ENCODE results near the gene BCOR.

Gene BCOR

GRCh38 chrX:40131654-40132337 is 34.0 kb upstream of the BCOR start:
- Histone ChIP-seq H4K8ac (ENCODE audit: low read length) (no peak overlapping the region), H2BK120ac (ENCODE audit: low read depth, low read length) (no peak overlapping the region), H3K79me1 (replicated peaks; ENCODE audit: low read length, poor library complexity, severe bottlenecking) (peaks cover 13% of the 10 kb centered on the region), H2BK5ac (ENCODE audit: low read depth, low read length, poor library complexity, severe bottlenecking) (no peak overlapping the region), H2AK5ac (ENCODE audit: low read length, severe bottlenecking) (no peak overlapping the region), H3K27me3 (ENCODE audit: control insufficient read depth in 1 of 2, insufficient read depth in 1 of 2, low read length in 2 of 2) (no peaks in the 10 kb centered on the region), H3K9ac (ENCODE audit: low read length) (peak overlapping the region; percentile 63), H2BK15ac (ENCODE audit: low read depth, poor library complexity, severe bottlenecking) (no peak overlapping the region), H3K4ac (ENCODE audit: low read depth in 1 of 2, low read length in 2 of 2) (no peak overlapping the region), H3K9me3 (ENCODE audit: control insufficient read depth, low read length) (no peaks in the 10 kb centered on the region), H3K27ac (ENCODE audit: low read length, poor library complexity, severe bottlenecking) (no peak overlapping the region), H2AFZ (ENCODE audit: low read depth, low read length) (no peak overlapping the region), H3K14ac (ENCODE audit: low read length in 2 of 2) (no peak overlapping the region), H3K4me2 (ENCODE audit: low read length, poor library complexity, severe bottlenecking) (no peak overlapping the region), H3K4me1 (ENCODE audit: control insufficient read depth, insufficient read depth, low read depth, low read length) (peaks cover 16% of the 10 kb centered on the region), H3K18ac (ENCODE audit: low read depth in 1 of 2, low read length in 2 of 2) (no peak overlapping the region), H4K91ac (ENCODE audit: low read length) (no peak overlapping the region), H3K4me3 (ENCODE audit: insufficient read depth in 1 of 2, low read depth in 1 of 2, low read length in 2 of 2) (no peak overlapping the region), H3K23ac (ENCODE audit: low read length in 2 of 2) (no peak overlapping the region), H3K36me3 (ENCODE audit: control insufficient read depth in 1 of 2, insufficient read depth in 2 of 2, low read depth in 1 of 2, low read length in 2 of 2) (no peaks in the 10 kb centered on the region), H2BK12ac (ENCODE audit: low read length in 2 of 2) (no peak overlapping the region)
- 98% methylated on average over 9 of the region's 10 CpGs for WGBS
- peak; percentile 3 for DNase-seq

DNA sequence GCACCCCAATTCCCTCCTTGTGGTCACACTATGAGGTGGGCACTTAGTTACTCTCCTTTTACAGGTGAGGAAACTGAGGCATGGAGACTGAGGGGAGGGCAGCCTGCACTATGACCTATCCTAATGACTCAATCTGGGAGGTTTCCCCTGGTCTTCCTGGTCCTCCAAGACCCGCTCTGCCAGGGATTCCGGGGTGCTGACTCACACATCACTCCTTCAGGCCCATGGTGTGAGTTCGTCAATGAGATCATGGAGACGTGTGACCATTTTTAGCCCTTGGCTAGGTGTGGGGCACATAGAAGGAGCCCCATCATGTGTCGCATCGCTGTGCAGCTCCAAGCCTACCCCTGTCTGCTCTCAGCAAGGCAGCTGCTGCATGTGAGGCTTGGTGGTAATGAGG is 32.4 kb upstream of the BCOR start:
- H3K36me3 ChIP-seq (ENCODE audit: control insufficient read depth in 1 of 2, insufficient read depth in 2 of 2, low read depth in 1 of 2, low read length in 2 of 2), result no peaks in the 10 kb centered on the region
- H4K8ac ChIP-seq (ENCODE audit: low read length), result no peak overlapping the region
- peaks cover 13% of the 10 kb centered on the region for H3K79me1 ChIP-seq (replicated peaks; ENCODE audit: low read length, poor library complexity, severe bottlenecking)
- H2AFZ ChIP-seq (ENCODE audit: low read depth, low read length), result no peak overlapping the region
- H3K9ac ChIP-seq (ENCODE audit: low read length), result no peak overlapping the region
- no peak overlapping the region for H3K4me3 ChIP-seq (ENCODE audit: insufficient read depth in 1 of 2, low read depth in 1 of 2, low read length in 2 of 2)
- DNase-seq, result peak; percentile 80
- H3K27ac ChIP-seq (ENCODE audit: low read length, poor library complexity, severe bottlenecking), result no peak overlapping the region
- H4K91ac ChIP-seq (ENCODE audit: low read length), result no peak overlapping the region
- peaks cover 16% of the 10 kb centered on the region for H3K4me1 ChIP-seq (ENCODE audit: control insufficient read depth, insufficient read depth, low read depth, low read length)
- no peak overlapping the region for H3K4me2 ChIP-seq (ENCODE audit: low read length, poor library complexity, severe bottlenecking)
- H2AK5ac ChIP-seq (ENCODE audit: low read length, severe bottlenecking), result no peak overlapping the region
- no peaks in the 10 kb centered on the region for H3K9me3 ChIP-seq (ENCODE audit: control insufficient read depth, low read length)
- no peak overlapping the region for H3K4ac ChIP-seq (ENCODE audit: low read depth in 1 of 2, low read length in 2 of 2)
- H3K14ac ChIP-seq (ENCODE audit: low read length in 2 of 2), result no peak overlapping the region
- H2BK12ac ChIP-seq (ENCODE audit: low read length in 2 of 2), result no peak overlapping the region
- no peak overlapping the region for H2BK120ac ChIP-seq (ENCODE audit: low read depth, low read length)
- no peak overlapping the region for H2BK5ac ChIP-seq (ENCODE audit: low read depth, low read length, poor library complexity, severe bottlenecking)
- WGBS, result 38% methylated on average over 6 of the region's 6 CpGs
- H3K27me3 ChIP-seq (ENCODE audit: control insufficient read depth in 1 of 2, insufficient read depth in 1 of 2, low read length in 2 of 2), result no peaks in the 10 kb centered on the region
- H2BK15ac ChIP-seq (ENCODE audit: low read depth, poor library complexity, severe bottlenecking), result no peak overlapping the region
- no peak overlapping the region for H3K23ac ChIP-seq (ENCODE audit: low read length in 2 of 2)
- H3K18ac ChIP-seq (ENCODE audit: low read depth in 1 of 2, low read length in 2 of 2), result peak overlapping the region in 1 of 2 experiments; percentile 21

DNA sequence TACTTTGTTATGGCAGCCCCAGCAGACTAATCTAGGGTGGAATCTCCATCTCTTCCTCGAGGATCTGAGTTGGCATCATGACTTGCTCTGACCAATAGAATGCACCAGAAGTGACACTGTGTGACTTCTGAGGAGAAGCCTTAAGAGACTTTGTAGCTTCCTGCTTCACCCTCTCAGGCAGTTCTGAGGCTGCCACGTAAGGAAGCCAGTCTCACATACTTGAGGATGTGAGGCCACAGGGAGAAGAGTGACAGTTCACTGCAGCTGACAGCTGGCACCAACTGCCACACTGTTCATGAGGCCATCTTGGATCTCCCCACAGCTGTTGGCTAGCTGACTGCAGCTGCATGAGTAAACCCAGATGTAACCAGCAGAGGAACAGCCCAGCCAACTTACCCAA is 29.3 kb upstream of the BCOR start:
- H2AFZ ChIP-seq (ENCODE audit: low read depth, low read length), result no peak overlapping the region
- WGBS, result 92% methylated on average over 2 of the region's 2 CpGs
- peaks cover 11% of the 10 kb centered on the region for H3K79me1 ChIP-seq (replicated peaks; ENCODE audit: low read length, poor library complexity, severe bottlenecking)
- no peak overlapping the region for H3K14ac ChIP-seq (ENCODE audit: low read length in 2 of 2)
- H3K27ac ChIP-seq (ENCODE audit: low read length, poor library complexity, severe bottlenecking), result no peak overlapping the region
- no peak for DNase-seq
- H3K18ac ChIP-seq (ENCODE audit: low read depth in 1 of 2, low read length in 2 of 2), result no peak overlapping the region
- H3K27me3 ChIP-seq (ENCODE audit: control insufficient read depth in 1 of 2, insufficient read depth in 1 of 2, low read length in 2 of 2), result no peaks in the 10 kb centered on the region
- H2BK5ac ChIP-seq (ENCODE audit: low read depth, low read length, poor library complexity, severe bottlenecking), result no peak overlapping the region
- no peak overlapping the region for H3K23ac ChIP-seq (ENCODE audit: low read length in 2 of 2)
- no peak overlapping the region for H4K8ac ChIP-seq (ENCODE audit: low read length)
- H3K4me2 ChIP-seq (ENCODE audit: low read length, poor library complexity, severe bottlenecking), result no peak overlapping the region
- H3K4ac ChIP-seq (ENCODE audit: low read depth in 1 of 2, low read length in 2 of 2), result no peak overlapping the region
- H3K4me1 ChIP-seq (ENCODE audit: control insufficient read depth, insufficient read depth, low read depth, low read length), result peaks cover 12% of the 10 kb centered on the region
- no peak overlapping the region for H2BK120ac ChIP-seq (ENCODE audit: low read depth, low read length)
- no peak overlapping the region for H3K4me3 ChIP-seq (ENCODE audit: insufficient read depth in 1 of 2, low read depth in 1 of 2, low read length in 2 of 2)
- no peak overlapping the region for H2AK5ac ChIP-seq (ENCODE audit: low read length, severe bottlenecking)
- H2BK12ac ChIP-seq (ENCODE audit: low read length in 2 of 2), result no peak overlapping the region
- no peak overlapping the region for H3K9ac ChIP-seq (ENCODE audit: low read length)
- H3K9me3 ChIP-seq (ENCODE audit: control insufficient read depth, low read length), result no peaks in the 10 kb centered on the region
- H3K36me3 ChIP-seq (ENCODE audit: control insufficient read depth in 1 of 2, insufficient read depth in 2 of 2, low read depth in 1 of 2, low read length in 2 of 2), result no peaks in the 10 kb centered on the region
- no peak overlapping the region for H4K91ac ChIP-seq (ENCODE audit: low read length)
- no peak overlapping the region for H2BK15ac ChIP-seq (ENCODE audit: low read depth, poor library complexity, severe bottlenecking)

DNA sequence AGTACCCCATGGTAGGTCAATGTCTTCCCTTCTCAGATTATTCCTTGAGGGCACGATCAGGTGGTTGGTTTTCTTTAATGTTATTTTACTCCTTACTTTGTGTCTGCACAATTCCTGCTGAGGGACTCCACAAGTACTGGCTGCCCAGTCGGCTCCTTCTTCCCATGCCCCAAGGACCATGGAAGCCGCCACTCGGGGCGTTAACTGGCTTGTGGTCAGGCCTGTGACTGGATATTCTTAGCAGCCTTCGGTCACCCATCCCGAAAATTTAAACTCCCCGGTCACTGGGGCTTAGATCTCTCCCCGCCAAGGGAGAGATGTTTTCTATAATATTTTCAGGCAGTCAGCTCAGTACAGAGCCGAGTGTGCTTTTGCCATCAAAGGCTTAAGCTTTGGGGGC is 24.7 kb upstream of the BCOR start:
- H3K27ac ChIP-seq (ENCODE audit: low read length, poor library complexity, severe bottlenecking), result no peak overlapping the region
- no peak overlapping the region for H2BK120ac ChIP-seq (ENCODE audit: low read depth, low read length)
- H3K27me3 ChIP-seq (ENCODE audit: control insufficient read depth in 1 of 2, insufficient read depth in 1 of 2, low read length in 2 of 2), result peaks cover 0 to 22% of the 10 kb centered on the region in 2 experiments
- no peak overlapping the region for H2BK15ac ChIP-seq (ENCODE audit: low read depth, poor library complexity, severe bottlenecking)
- H3K18ac ChIP-seq (ENCODE audit: low read depth in 1 of 2, low read length in 2 of 2), result no peak overlapping the region
- no peak overlapping the region for H3K23ac ChIP-seq (ENCODE audit: low read length in 2 of 2)
- H3K79me1 ChIP-seq (replicated peaks; ENCODE audit: low read length, poor library complexity, severe bottlenecking), result peaks cover 7% of the 10 kb centered on the region
- no peak overlapping the region for H3K4ac ChIP-seq (ENCODE audit: low read depth in 1 of 2, low read length in 2 of 2)
- H3K9ac ChIP-seq (ENCODE audit: low read length), result no peak overlapping the region
- no peak overlapping the region for H4K91ac ChIP-seq (ENCODE audit: low read length)
- H3K4me2 ChIP-seq (ENCODE audit: low read length, poor library complexity, severe bottlenecking), result no peak overlapping the region
- WGBS, result 98% methylated on average over 9 of the region's 10 CpGs
- H2AK5ac ChIP-seq (ENCODE audit: low read length, severe bottlenecking), result no peak overlapping the region
- H2AFZ ChIP-seq (ENCODE audit: low read depth, low read length), result no peak overlapping the region
- H3K9me3 ChIP-seq (ENCODE audit: control insufficient read depth, low read length), result no peaks in the 10 kb centered on the region
- H2BK5ac ChIP-seq (ENCODE audit: low read depth, low read length, poor library complexity, severe bottlenecking), result no peak overlapping the region
- no peak overlapping the region for H3K4me3 ChIP-seq (ENCODE audit: insufficient read depth in 1 of 2, low read depth in 1 of 2, low read length in 2 of 2)
- H3K4me1 ChIP-seq (ENCODE audit: control insufficient read depth, insufficient read depth, low read depth, low read length), result no peaks in the 10 kb centered on the region
- H3K36me3 ChIP-seq (ENCODE audit: control insufficient read depth in 1 of 2, insufficient read depth in 2 of 2, low read depth in 1 of 2, low read length in 2 of 2), result peaks cover 0 to 4% of the 10 kb centered on the region in 2 experiments
- H2BK12ac ChIP-seq (ENCODE audit: low read length in 2 of 2), result no peak overlapping the region
- no peak overlapping the region for H4K8ac ChIP-seq (ENCODE audit: low read length)
- H3K14ac ChIP-seq (ENCODE audit: low read length in 2 of 2), result no peak overlapping the region
- DNase-seq, result no peak

Measured in mesenchymal stem cell (in vitro differentiated cells and primary cell).